GM21381 (cell line): ENCODE results near the gene FAM107A.

Experiments
- ATAC-seq: cut with Tn5 transposase; IDR thresholded peaks from one replicate; pipeline ENCODE4 v1.9.1; 2021; ENCODE audit warnings: mild to moderate bottlenecking, moderate library complexity; ENCODE audit not compliant: unreplicated experiment

The FAM107A gene, protein sequence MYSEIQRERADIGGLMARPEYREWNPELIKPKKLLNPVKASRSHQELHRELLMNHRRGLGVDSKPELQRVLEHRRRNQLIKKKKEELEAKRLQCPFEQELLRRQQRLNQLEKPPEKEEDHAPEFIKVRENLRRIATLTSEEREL

DNA sequence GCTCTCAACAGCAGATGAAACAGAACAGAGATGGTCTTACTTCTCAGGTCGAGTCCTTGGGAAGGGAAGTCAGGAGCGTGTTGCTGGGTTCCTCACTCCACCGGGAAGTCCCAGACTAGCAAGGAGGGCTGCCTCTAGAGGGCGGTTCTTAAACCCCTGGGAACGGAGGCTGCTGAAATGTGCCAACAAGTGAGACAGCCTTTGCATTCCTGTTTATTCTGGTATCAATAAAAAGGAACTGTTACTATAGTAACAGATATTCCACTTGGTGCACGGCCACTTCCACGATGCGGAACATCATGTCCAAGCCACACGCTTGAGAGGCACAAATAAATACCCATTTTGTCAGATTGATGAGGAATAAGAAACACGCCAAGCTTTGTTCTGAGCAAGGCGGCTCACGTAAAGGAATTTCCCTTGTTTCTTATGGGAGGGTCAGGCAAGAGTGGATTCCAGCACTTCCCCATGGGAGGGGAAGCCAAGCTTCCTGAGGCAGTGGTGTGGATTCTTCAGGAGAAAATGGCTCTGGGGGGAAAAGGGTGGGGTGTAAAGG is at the start of gene FAM107A:
Gene FAM107A (minus strand): TSS at position 123 of the 553 bp plus-strand sequence. CDS start 7,531 bp downstream, outside the sequence.
- no peak for ATAC-seq

DNA sequence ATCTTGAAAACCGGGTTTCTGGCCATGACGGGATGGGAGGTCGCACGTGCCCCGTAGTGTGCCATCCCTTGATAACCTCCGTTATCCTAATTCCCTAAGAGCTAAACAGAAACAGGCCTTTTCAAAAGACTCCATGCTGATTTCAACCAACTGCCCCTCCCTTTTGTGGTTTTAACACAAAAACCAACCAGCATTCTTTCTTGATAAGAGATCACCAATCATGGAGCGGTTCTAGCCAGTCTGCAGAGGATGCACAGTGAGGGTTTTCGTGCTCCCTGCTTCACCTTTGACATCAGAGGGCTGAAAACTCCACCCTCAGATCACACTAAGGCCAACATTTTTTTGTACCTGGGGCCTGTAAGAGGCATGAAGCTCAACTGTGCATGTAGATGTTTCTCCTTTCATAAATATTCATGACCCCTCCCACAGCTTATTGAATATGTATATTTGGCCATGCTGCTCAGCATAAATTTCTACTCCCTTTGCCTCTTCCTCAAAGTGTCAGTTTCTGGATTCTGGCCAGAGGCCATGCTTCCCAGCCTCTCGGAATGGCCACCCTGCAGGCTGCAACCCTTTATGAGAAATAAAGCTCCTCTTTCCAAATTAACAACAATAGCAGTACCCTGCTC is 48.1 kb upstream of the FAM107A start:
- no peak for ATAC-seq

DNA sequence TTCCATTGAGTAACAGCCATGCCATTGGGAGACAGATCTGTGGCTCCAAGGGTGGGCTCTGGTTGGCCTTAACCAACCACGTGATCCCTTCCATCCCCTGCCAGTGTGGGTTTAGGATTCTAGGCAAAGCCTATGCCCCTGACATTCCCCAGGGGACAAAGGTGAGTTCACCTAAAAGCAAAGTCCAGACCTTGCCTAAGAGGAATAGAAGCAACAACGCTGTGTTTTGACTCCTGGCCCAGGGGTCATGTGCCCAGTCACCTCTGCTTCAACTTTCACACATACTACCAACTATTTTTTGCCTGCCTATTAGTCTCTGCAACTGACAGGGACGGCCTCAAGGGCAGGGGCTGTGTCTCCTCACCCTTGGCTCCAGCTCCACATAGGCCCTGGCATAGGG is 47.4 kb upstream of the FAM107A start:
- ATAC-seq: no peak

DNA sequence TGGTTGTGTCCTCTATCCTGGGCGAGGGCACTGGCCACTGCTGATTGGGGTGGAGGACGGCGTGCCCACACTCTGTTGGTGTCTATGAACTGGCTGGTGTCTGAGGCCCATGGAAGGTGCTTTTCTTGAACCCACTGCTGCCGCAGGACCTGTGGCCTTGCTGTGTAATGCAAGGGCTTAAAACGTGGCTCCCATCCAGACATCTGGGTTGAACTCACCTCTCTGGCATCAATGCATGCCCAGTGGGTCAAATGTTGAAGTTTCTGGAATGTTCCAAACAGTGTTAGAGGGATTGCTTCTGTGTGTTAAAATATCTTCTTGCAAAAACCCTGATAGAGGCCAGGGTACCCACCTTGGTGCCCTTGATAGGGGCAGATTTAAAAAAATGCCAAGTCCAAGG is 46.8 kb upstream of the FAM107A start:
- no peak for ATAC-seq

DNA sequence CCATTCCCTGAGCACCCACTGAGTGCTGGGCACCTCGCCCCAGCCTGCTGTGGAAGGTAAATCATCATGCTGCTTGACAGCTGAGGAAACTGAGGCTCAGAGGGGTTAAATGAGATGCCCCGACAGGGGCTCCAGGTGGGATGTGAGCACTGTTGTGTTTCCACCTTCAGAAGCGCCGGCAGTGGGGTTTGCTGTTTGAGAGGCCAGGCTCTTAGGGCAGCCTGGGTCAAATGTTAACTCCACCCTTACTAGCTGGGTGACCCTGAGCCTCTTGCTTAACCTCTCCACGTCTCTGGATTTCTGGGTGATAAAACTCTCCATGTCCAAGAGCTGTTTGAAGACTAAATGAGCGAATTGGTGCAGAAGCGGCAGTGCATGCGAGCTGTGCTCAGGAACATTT is 46.3 kb upstream of the FAM107A start:
- ATAC-seq: no peak

DNA sequence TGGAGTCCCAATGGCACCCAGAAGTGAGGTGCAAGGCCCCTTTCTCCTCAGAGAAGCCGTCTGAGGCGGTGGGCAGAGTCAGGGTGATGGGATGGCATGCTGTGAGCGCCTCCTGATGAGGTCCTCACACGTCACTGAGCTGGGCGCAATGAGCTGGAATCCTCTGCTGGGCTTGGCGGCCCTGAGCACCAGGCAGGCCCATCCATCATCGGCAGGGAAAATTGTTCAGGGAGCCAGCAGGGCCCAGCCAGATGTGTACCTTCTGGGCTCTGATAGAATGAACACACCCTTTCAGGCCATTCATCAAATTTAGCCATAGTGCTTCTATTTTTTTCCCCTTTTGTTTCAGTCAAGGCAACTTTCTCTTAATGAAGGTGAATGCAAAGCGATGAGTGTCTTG is 45.7 kb upstream of the FAM107A start:
- no peak for ATAC-seq

DNA sequence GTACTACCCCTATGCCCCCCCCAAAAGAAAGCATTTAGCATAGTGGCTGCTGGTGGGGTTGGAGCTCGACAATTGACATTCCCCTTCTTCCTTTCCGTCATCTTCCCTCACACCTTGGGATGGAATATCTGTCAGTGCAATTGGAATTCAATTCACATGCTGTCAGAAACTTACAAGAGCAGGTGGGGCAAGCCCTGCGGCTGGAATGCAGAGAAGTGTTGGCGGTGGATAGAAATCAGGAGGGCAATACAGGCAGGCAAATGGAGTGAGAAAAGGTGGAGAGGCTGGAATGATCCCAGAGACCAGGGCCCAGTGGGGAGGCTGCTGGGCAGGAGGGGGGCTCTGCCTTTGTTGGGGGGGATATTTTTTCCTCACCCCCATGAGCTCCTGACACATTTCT is 45.2 kb upstream of the FAM107A start:
- ATAC-seq: no peak

DNA sequence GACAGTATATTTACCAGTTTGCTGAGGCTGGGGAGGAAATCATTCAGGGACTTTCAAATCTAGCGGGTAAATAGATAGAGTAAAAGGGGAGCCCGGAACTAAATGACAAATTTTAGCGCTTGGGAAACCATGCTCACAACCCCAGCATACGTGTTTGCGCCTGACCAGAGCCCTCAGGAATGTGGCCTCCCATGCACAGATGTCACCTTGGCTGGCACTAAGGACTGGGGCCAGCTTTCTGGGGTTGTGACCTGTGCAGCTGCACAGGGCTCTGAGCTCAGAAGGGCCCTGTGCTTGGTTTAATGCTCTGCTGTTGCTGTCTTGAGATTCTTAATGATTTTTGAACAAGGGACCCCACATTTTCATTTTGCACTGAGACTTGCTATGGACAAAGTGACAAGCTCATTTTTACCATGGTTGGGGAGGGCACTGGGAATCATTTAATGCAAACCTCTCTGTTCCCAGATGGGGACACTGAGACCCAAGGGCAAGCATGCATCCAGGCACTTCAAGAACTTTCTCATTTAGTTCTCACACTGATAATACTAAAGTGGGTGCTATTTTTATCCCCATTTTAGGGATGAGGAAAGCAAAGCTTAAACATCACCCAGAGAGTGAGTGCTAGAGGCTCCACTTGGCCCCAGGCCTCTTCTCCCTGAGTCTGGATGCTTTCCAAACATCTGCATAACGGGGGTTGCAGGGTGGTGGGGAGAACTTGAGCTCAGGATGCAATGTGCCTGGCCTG is 44.1 kb upstream of the FAM107A start:
- ATAC-seq: no peak

DNA sequence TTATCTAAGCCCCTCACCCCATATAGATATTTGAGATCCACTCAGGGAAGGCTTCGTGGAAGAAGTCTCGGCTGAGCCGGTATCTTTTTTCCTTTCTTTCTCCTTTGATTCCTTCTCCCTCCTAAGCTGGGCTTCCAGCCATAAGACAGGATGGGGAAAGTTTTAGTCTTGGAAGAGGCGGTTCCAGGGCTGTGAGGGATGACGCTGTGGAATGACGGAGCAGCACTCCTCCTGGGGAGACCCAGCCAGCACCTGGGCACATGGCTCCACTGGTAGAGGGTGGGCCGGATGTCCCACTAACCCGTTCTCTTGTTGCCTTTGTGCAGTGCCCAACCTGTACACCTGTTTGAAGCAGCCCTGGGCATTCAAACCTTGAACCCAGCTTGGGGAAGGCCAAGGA is 43.2 kb upstream of the FAM107A start:
- no peak for ATAC-seq

DNA sequence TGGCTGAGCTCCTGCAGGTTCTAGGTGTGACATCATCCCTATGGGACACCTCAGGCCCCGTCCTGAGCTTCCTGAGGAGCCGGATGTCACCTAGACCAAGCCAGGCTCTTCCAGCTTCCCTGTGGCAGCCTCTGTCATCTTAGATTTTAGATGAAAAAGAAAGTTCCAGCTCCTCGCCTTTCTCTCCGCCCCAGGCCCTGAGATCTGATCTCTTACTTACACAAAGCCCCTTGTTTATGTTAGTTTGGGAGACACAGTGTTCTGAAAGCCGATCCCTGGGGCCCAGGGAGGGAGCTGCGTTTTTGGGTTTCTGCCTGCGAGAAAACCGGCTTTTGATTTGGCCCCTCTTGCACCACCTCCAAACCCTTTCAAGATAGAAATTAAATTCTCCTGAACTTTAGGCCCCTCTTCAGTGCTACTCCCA is 40.2 kb upstream of the FAM107A start:
- no peak for ATAC-seq

DNA sequence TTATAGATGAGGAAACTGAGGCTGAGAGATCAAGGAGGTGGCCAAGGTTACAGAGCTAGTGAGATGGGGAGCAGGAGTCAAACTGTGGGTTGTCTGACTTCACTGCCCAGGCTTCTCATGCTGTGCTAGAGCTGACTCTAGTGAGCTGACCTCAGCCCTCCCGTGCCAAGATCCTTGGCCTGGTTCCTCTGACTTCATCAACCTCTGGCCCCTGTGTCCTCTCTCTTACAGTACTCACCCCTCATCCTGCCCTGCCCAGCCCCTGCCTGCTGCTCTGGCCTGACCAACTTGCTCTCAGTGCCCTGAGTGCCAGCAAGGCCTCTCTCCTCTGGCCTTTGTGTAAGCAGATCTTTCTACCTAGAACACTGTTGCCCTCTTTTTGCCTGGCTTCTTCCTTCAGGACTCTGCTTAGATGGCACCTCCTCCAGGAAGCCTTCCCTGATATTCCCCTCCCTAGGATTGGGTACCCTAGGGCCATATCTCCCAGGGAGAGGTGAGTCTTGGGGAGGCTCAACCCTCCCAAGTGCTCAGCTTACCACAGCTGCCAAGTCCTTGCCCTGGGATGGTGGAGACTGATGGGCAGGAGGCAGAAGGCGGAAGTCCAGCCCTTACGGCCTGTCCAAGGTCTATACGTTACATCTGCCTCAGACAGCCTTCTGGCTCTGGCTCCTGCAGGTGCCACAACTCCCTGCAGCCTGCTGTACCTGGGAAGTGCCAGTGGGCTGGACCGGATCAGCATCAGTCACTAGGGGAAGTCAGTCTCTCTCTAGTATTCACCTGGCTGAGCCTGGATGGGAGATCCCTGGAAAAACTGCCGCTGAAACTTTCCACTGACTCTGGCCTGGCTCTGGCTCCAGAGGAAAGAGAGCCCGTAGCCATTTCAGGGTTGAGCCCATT is 36.3 kb upstream of the FAM107A start:
- ATAC-seq: no peak

DNA sequence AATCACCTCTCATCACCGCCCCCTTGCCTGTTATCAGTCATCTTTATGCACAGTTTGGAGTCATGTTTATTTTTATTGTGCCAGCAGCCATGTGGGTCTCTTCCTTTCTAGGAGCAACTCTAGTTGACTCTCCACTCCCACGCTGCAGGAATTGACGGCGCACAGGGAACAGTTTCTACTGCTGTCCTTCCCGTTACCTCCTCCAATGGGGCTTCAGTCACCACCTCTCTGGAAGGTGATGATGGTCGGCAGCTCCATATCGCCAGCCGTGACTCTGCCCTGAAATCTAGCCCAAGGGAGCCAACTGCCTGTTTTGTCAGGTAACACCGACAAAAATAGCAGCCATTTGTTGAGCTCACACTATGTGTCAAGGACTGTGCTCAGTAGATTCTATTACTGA is 35.6 kb upstream of the FAM107A start:
- ATAC-seq: no peak

DNA sequence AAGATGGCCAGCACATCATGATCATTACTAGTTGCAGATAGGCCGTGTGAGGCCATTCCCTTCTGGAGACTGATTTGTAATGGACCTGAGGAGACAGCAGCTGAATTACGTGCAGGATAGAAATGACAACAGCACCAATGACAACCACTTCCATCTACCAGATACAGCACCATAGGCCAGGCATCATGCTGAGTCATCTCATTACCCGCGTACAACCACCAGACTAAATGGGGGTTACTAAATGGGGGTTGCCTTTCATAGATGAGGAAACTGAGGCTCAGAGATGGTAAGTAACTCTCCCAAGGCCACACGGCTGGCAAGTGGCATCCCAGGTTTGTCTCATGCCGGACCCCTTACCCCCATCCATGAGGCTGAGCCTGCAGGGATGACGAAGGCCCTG is 32.8 kb upstream of the FAM107A start:
- peak; percentile 49 for ATAC-seq

DNA sequence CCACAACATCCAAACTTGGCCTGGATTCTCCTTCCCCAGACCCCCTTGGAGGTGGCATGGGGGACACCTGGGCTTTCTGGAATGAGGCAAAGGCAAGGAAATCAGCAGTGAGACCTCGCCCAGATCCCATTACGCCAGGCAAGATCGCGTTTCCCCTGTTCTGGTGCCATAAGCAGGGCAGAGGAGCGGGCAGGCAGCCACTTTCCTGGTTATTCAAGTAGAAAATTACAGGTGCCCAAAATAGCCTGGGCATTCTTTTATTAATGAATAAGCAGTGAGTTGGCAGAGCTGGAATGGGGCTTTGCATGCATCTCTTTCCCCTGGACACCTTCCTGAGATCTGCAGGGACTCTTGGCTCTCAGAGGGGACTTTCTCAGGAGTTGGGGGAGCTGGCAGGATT is 31.5 kb upstream of the FAM107A start:
- ATAC-seq: no peak

DNA sequence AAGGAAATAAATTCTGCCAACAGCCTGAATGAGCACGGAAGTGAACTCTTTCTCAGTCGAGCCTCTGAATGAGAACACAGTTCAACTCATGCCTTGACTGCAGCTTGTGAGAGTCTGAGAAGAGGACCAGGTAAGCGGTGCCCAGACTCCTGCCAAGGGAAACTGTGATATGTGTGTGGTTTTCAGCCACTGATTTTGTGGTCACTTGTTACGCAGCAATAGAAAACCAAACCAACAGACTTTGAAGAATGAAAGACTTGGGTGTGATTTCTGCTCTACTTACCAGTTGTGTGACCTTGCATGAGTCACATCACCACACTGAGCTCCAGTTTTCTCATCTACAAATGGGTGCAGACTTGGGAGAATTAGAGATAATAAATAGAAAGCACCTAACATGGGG is 30.6 kb upstream of the FAM107A start:
- no peak for ATAC-seq

DNA sequence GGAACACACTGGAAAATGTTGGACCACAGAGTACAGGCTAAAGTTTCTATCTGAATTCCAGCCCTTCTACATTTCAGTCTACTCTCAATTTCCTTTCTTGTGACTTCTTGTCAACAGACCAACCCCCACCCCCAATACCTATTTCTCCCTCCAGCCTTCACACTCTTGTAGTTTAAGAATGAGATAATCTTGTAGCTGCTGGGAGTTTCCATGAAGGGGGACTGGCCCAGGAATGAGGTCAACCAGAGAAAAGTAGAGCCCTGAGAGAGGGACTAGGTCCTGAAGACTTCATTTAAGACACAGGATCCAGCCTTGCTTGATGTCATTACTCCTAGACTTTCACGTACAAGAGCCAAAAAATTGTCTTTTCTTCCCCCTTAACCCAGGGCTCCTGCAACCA is 29.5 kb upstream of the FAM107A start:
- no peak for ATAC-seq

DNA sequence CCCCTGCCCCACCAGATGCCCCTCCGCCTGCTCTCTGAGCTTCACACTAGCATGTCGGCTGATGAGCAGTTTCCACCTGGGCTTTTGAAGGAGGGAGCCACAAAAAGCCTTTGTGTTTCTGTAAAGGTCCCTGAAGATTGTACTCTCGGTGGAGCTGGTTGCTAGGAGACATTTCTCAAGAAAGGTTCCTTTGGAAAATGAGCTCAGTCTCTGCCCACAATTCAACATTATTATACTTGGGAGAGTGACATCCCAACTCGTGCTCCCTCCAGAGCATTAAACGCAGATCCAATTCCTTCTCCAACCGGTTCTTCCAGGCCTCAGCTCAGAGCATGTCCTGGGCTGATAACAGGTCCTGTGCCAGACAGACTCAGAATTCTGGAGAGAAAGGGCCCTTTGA is 26.8 kb upstream of the FAM107A start:
- no peak for ATAC-seq

DNA sequence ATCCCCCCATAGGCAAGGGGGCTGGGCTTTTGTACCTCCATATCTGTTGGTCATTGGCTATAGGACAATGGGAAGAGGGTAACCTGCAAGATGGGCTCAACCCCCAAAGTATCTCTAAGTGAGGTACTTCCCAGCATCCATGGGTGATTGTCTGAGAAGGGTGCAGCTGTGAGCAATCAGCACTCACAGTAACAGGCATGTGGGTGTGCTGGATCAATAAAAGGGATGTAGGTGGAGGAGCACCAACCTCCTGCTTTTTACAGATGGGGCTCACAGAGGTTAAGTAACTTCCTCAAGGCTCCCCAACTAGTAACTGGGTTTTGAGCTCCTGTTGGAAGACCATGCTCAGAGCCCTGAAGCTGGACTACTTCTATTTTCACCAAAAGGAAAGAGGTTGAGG is 26.4 kb upstream of the FAM107A start:
- ATAC-seq: no peak

DNA sequence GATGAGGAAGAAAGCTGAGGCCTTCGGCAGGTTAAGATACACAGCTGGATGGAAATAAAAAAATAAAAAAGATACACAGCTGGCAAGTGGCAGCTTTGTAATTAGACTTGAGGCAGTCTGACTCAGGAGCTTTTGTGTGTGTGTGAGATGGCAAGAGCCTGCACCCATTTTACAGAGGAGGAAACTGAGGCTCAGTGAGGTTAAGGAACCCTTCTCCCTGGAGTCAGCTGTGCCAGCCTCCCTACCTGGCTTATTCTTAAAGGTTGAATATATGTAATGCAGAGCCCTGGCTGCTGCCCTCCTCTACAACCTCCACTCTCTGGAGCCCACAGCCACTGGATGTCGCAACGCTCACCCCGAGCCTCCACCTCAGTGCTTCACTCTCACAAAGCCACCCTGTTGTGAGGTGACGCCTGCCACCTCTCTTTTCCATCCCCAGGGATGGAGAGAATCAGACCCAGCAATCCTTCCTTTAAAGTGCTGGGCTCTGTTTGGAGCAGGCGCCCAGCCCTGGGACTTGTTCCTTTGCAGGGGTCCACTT is 20.6 kb upstream of the FAM107A start:
- ATAC-seq: no peak

DNA sequence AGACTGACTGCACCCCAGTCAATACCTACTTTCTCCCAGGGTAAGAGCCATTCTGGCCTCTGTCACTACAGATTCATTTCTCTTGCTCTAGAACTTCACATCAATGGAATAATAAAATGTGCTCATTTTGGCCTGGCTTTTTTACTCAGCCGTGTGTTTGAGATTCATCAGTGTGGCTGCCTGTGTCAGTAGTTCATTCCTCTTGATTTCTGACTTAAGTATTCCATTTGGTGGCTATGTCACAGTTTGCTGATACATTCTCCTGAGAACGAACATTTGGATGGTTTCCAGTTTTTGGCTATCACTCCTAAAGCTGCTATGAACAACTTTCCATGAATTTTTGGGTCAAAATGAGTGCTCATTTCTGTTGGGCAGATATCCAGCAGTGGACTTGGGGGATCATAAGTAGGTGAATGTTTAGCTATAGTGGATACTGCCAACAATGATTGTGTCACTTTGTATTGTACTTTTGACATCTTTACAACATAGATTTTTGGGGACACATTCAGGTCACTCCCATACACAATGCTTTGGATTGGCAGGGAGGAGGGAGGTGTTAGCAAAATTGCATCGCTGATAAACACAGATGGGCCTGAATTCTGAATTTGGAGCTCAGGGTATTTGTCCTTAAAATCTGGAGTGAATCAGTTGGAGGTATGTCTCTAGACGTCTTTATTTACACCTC is 19.8 kb upstream of the FAM107A start:
- ATAC-seq: no peak
